Small intestine (tissue), 7 donors: Measurements from ENCODE around the gene GRAP2. TPM values are rescaled to one million over a fixed set of nuclear protein-coding genes. Genes with fewer than 3 reads are reported as not detected.
A peak's percentile ranks its signal among the peaks of the same experiment; 100 is the strongest.

Experiments
- DNase-seq, 2 donors: peaks; one replicate each; pipeline versions ENCODE4 v3.0.0 to v3.0.0-alpha.2; 2013
- FAIRE-seq: peaks from 2 replicates; lab custom pipeline; 2012; peaks lifted over from hg19 to GRCh38; lab: Jason Lieb, UNC
- H3K27ac ChIP-seq, 3 donors: one replicate each; pipeline ENCODE4 v1.5.1; 2013; ENCODE audit warnings: low read length in 2 of 3, mild to moderate bottlenecking in 2 of 3, control low read depth in 1 of 3, inconsistent platforms in 1 of 3, low read depth in 1 of 3, moderate library complexity in 1 of 3
- H3K27me3 ChIP-seq, 3 donors: one replicate each; pipeline ENCODE4 v1.6.1; 2013; ENCODE audit warnings: low read length in 3 of 3, inconsistent platforms in 1 of 3; ENCODE audit not compliant: control insufficient read depth in 3 of 3, insufficient read depth in 3 of 3
- H3K36me3 ChIP-seq, 3 donors: one replicate each; pipeline ENCODE4 v1.6.1; 2013; ENCODE audit warnings: low read length in 3 of 3, inconsistent platforms in 1 of 3, low read depth in 1 of 3, mild to moderate bottlenecking in 1 of 3, moderate library complexity in 1 of 3; ENCODE audit not compliant: control insufficient read depth in 3 of 3, insufficient read depth in 2 of 3
- H3K4me1 ChIP-seq, 3 donors: one replicate each; pipeline ENCODE4 v1.6.1; 2013; ENCODE audit warnings: low read length in 2 of 3, inconsistent platforms in 1 of 3, low read depth in 1 of 3, mild to moderate bottlenecking in 1 of 3, moderate library complexity in 1 of 3; ENCODE audit not compliant: control insufficient read depth in 3 of 3, insufficient read depth in 2 of 3
- H3K4me3 ChIP-seq, 3 donors: one replicate each; pipeline ENCODE4 v1.5.1; 2013; ENCODE audit warnings: low read length in 3 of 3, control low read depth in 1 of 3, inconsistent platforms in 1 of 3, low read depth in 1 of 3, mild to moderate bottlenecking in 1 of 3, moderate library complexity in 1 of 3
- H3K9me3 ChIP-seq, 2 donors: one replicate each; pipeline ENCODE4 v1.6.1; 2013; ENCODE audit warnings: low read depth in 1 of 2, low read length in 1 of 2; ENCODE audit not compliant: control insufficient read depth in 2 of 2, insufficient read depth in 1 of 2
- WGBS, 3 donors: extraction: QIAGEN DNeasy Blood & Tissue Kit; methylation state at CpG; one replicate each; pipeline ENCODE4 v1.1.7; 2013; 5-methylcytosine and 5-hydroxymethylcytosine counted together
- polyA plus RNA-seq, 4 donors: library from polyadenylated mRNA; stranded (reverse) in 3 of 4; unstranded in 1 of 4; fragments of 200-250 nt in 3 of 4; fragments of 120-200 nt in 1 of 4; gene quantifications; one replicate each; pipeline versions ENCODE4 v1.2.1 to v1.2.3, GENCODE V29; 2013
- donor health status: healthy with polysubstance abuse.
- donor health status: control.
- donor health status: control.
- donor health status: Bipolar disorder and iron deficiency.
- donor health status: healthy.

The GRAP2 gene
- polyA plus RNA-seq, 4 donors, result 2.0 to 3.4 (median 2.6) TPM

GRCh38 chr22:39979458-39979857 lies 78.6 kb downstream of the GRAP2 start:
- Histone ChIP-seq H3K27ac (no peak overlapping the region), H3K9me3 (no peaks in the 10 kb centered on the region), H3K36me3 (no peaks in the 10 kb centered on the region), H3K4me1 (no peaks in the 10 kb centered on the region), H3K27me3 (peaks cover 0 to 12% (median 0%) of the 10 kb centered on the region in 3 donors), H3K4me3 (no peak overlapping the region)
- WGBS, 3 donors, result 88 to 91% (median 88%) methylated on average over 5 of the region's 5 CpGs
- DNase-seq (no peak), FAIRE-seq (no peak)

- FAIRE-seq (no peak), DNase-seq (no peak)
- Histone ChIP-seq H3K4me3 (no peak overlapping the region), H3K9me3 (no peaks in the 10 kb centered on the region), H3K4me1 (peaks cover 0 to 9% (median 0%) of the 10 kb centered on the region in 3 donors), H3K27ac (no peak overlapping the region), H3K36me3 (no peaks in the 10 kb centered on the region), H3K27me3 (peaks cover 0 to 12% (median 0%) of the 10 kb centered on the region in 3 donors)
- WGBS, 3 donors, result 70 to 83% (median 75%) methylated on average over 6 of the region's 6 CpGs
Measured at GRCh38 chr22:39980596-39980995, 79.7 kb downstream of the GRAP2 start.

GRCh38 chr22:39983346-39983745 lies 82.5 kb downstream of the GRAP2 start:
- no peak for FAIRE-seq
- H3K36me3 ChIP-seq, result no peaks in the 10 kb centered on the region
- H3K27ac ChIP-seq, result no peak overlapping the region
- 90 to 97% (median 96%) methylated on average over 4 of the region's 4 CpGs for WGBS, 3 donors
- no peak overlapping the region for H3K4me3 ChIP-seq
- H3K9me3 ChIP-seq, result no peaks in the 10 kb centered on the region
- peaks cover 0 to 14% (median 0%) of the 10 kb centered on the region in 3 donors for H3K4me1 ChIP-seq
- DNase-seq, result no peak
- peaks cover 0 to 4% (median 0%) of the 10 kb centered on the region in 3 donors for H3K27me3 ChIP-seq

GRCh38 chr22:39984006-39984405 lies 83.1 kb downstream of the GRAP2 start:
- 72 to 73% (median 73%) methylated on average over 2 of the region's 2 CpGs for WGBS, 3 donors
- Histone ChIP-seq H3K36me3 (no peaks in the 10 kb centered on the region), H3K4me1 (peaks cover 0 to 14% (median 0%) of the 10 kb centered on the region in 3 donors), H3K4me3 (no peak overlapping the region), H3K27me3 (peaks cover 0 to 7% (median 0%) of the 10 kb centered on the region in 3 donors), H3K9me3 (no peaks in the 10 kb centered on the region), H3K27ac (no peak overlapping the region)
- no peak for DNase-seq
- FAIRE-seq, result no peak

- Histone ChIP-seq H3K27me3 (peaks cover 0 to 7% (median 0%) of the 10 kb centered on the region in 3 donors), H3K9me3 (no peaks in the 10 kb centered on the region), H3K27ac (no peak overlapping the region), H3K4me3 (no peak overlapping the region), H3K4me1 (peaks cover 0 to 18% (median 0%) of the 10 kb centered on the region in 3 donors), H3K36me3 (no peaks in the 10 kb centered on the region)
- no peak for FAIRE-seq
- DNase-seq, result no peak
- 16 to 67% (median 39%) methylated on average over 2 of the region's 2 CpGs for WGBS, 3 donors
Measured at GRCh38 chr22:39984746-39985145, 83.9 kb downstream of the GRAP2 start.

GRCh38 chr22:39985383-39986035 lies 84.6 kb downstream of the GRAP2 start:
- Histone ChIP-seq H3K9me3 (no peaks in the 10 kb centered on the region), H3K27ac (peak overlapping the region in 1 of 3 donors; percentile 23), H3K4me3 (no peak overlapping the region), H3K4me1 (peaks cover 0 to 25% (median 0%) of the 10 kb centered on the region in 3 donors), H3K36me3 (no peaks in the 10 kb centered on the region), H3K27me3 (peaks cover 0 to 7% (median 0%) of the 10 kb centered on the region in 3 donors)
- FAIRE-seq (no peak), DNase-seq (peak; percentile 47 to 78)
- WGBS, 3 donors, result 23 to 55% (median 44%) methylated on average over 7 of the region's 7 CpGs

GRCh38 chr22:39988386-39989114 lies 87.7 kb downstream of the GRAP2 start:
- H3K27me3 ChIP-seq, result peaks cover 0 to 8% (median 0%) of the 10 kb centered on the region in 3 donors
- no peak overlapping the region for H3K4me3 ChIP-seq
- no peaks in the 10 kb centered on the region for H3K36me3 ChIP-seq
- H3K9me3 ChIP-seq, result no peaks in the 10 kb centered on the region
- WGBS, 3 donors, result 76 to 78% (median 78%) methylated on average over 10 of the region's 10 CpGs
- peaks cover 0 to 38% (median 3%) of the 10 kb centered on the region in 3 donors for H3K4me1 ChIP-seq
- H3K27ac ChIP-seq, result no peak overlapping the region
- FAIRE-seq (no peak), DNase-seq (no peak)

- FAIRE-seq (no peak), DNase-seq (no peak)
- 87 to 89% (median 88%) methylated on average over 7 of the region's 7 CpGs for WGBS, 3 donors
- H3K27me3 ChIP-seq, result peaks cover 0 to 17% (median 2%) of the 10 kb centered on the region in 3 donors
- peaks cover 0 to 44% (median 3%) of the 10 kb centered on the region in 3 donors for H3K4me1 ChIP-seq
- H3K9me3 ChIP-seq, result no peaks in the 10 kb centered on the region
- no peaks in the 10 kb centered on the region for H3K36me3 ChIP-seq
- no peak overlapping the region for H3K4me3 ChIP-seq
- no peak overlapping the region for H3K27ac ChIP-seq
Measured at GRCh38 chr22:39989633-39990032, 88.7 kb downstream of the GRAP2 start.
